Measurements from ENCODE around the gene TMC2. TPM values are rescaled to one million over a fixed set of nuclear protein-coding genes. Genes with fewer than 3 reads are reported as not detected.

TMC2 gene
- total RNA-seq, 1 donor from 2014 or later, result not detected

- Histone ChIP-seq H3K4me3 (no peak overlapping the region), H3K4me1 (no peaks in the 10 kb centered on the region), H3K27ac (no peak overlapping the region), H3K36me3 (no peaks in the 10 kb centered on the region), H3K27me3 (no peaks in the 10 kb centered on the region), H3K9me3 (no peaks in the 10 kb centered on the region)
- no peak for DNase-seq (ENCODE audit: extremely low spot score in 2 of 2)
- no peak for TF ChIP-seq CTCF (IDR thresholded peaks at IDR 0.05)
- TF ChIP-seq POLR2AphosphoS5 (IDR thresholded peaks at IDR 0.05; ENCODE audit: insufficient read depth in 1 of 2, low read depth in 1 of 2), result no peak
- no peak for TF ChIP-seq POLR2A (IDR thresholded peaks at IDR 0.05)
- intact Hi-C loops (cut with DNase I), result no loop called here
These were observed 82.4 kb downstream of the TMC2 start for GRCh38 chr20:2618815-2619214.

- intact Hi-C loops (cut with DNase I), result no loop called here
- no peak overlapping the region for H3K4me3 ChIP-seq
- no peak for TF ChIP-seq POLR2A (IDR thresholded peaks at IDR 0.05)
- TF ChIP-seq CTCF (IDR thresholded peaks at IDR 0.05), result no peak
- no peak for TF ChIP-seq POLR2AphosphoS5 (IDR thresholded peaks at IDR 0.05; ENCODE audit: insufficient read depth in 1 of 2, low read depth in 1 of 2)
- DNase-seq (ENCODE audit: extremely low spot score in 2 of 2), result no peak
- H3K36me3 ChIP-seq, result no peaks in the 10 kb centered on the region
- no peaks in the 10 kb centered on the region for H3K27me3 ChIP-seq
- H3K4me1 ChIP-seq, result no peaks in the 10 kb centered on the region
- no peaks in the 10 kb centered on the region for H3K9me3 ChIP-seq
- no peak overlapping the region for H3K27ac ChIP-seq
These were observed 83.0 kb downstream of the TMC2 start for GRCh38 chr20:2619337-2619736.

DNA sequence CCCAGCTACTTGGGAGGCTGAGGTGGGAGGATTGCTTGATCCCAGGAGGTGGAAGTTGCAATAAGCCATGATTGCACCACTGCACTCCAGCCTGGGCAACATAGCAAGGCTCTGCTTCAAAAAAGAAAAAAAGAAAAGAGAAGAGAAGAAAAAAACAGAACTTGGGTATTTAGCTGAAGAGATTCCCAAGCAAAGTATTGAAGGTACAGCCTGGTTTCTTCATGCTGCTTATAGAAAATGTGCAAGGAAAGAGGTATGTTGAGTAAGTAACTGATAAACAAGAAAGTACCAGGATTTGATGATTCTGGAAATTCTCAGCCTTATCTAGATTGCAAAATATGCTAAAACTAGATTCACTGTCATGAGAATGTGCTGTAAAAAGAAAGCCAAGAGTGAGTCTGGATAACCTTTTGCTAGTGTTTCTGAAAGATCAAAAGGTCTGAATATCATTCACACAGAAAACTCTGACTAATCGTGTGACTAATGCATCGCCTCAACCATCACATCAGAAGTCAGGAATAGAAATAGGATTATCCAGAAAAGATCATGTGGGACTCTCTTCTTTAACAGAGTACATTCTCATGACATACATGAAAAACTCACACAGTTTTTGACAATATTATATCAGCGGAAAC is 83.7 kb downstream of the TMC2 start:
- Histone ChIP-seq H3K4me1 (no peaks in the 10 kb centered on the region), H3K27ac (no peak overlapping the region), H3K27me3 (no peaks in the 10 kb centered on the region), H3K9me3 (no peaks in the 10 kb centered on the region), H3K36me3 (no peaks in the 10 kb centered on the region), H3K4me3 (no peak overlapping the region)
- intact Hi-C loops (cut with DNase I), result no loop called here
- TF ChIP-seq POLR2AphosphoS5 (IDR thresholded peaks at IDR 0.05; ENCODE audit: insufficient read depth in 1 of 2, low read depth in 1 of 2) (no peak), POLR2A (IDR thresholded peaks at IDR 0.05) (no peak), CTCF (IDR thresholded peaks at IDR 0.05) (no peak)
- DNase-seq (ENCODE audit: extremely low spot score in 2 of 2), result no peak

DNA sequence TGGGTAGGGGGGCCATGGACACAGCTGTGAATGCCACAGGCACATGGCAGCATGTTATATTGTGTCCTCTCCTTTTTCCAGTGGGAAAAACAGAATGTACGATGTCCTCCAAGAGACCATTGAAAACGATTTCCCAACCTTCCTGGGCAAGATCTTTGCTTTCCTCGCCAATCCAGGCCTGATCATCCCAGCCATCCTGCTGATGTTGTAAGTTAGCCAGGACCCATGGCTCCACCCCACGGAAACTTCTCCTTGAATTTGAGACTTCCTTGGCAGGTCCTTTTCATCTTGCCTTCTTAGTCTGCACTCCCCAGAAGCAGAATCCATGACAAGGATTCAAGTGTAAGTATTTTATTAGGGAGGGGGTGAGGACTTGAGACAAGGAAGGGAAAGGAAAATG is 87.8 kb downstream of the TMC2 start:
- no peak for DNase-seq (ENCODE audit: extremely low spot score in 2 of 2)
- H3K36me3 ChIP-seq, result no peaks in the 10 kb centered on the region

More for the DNA sequence above, 87.8 kb downstream of the TMC2 start:
- intact Hi-C loops (cut with DNase I), result no loop called here
- no peaks in the 10 kb centered on the region for H3K27me3 ChIP-seq
- H3K4me3 ChIP-seq, result no peak overlapping the region
- no peak overlapping the region for H3K27ac ChIP-seq
- TF ChIP-seq POLR2A (IDR thresholded peaks at IDR 0.05), result no peak
- no peak for TF ChIP-seq CTCF (IDR thresholded peaks at IDR 0.05)
- TF ChIP-seq POLR2AphosphoS5 (IDR thresholded peaks at IDR 0.05; ENCODE audit: insufficient read depth in 1 of 2, low read depth in 1 of 2), result no peak
- no peaks in the 10 kb centered on the region for H3K9me3 ChIP-seq
- H3K4me1 ChIP-seq, result no peaks in the 10 kb centered on the region

All from vagina (tissue), 2 donors.